Endothelial cell of umbilical vein (primary cell): ENCODE measurements around the gene SMURF1. TPM values are rescaled to one million over a fixed set of nuclear protein-coding genes. Genes with fewer than 3 reads are reported as not detected.

ENCODE experiments used
- BruUV-seq: library from RNA; stranded (reverse); fragments of 400-500 nt; replicated peaks from 2 replicates; lab custom pipeline; 2021; lab: Mats Ljungman, UMichigan
- CTCF ChIA-PET: fragments of 300-600, 350-600 bp; sonication (Branson Sonifier 250); formaldehyde crosslinking; loops from one replicate; lab custom pipeline; 2021; ENCODE audit warnings: antibody characterized with exemption, inconsistent platforms; lab: Charles Lee
- POLR2A ChIA-PET: fragments of 300-600, 350-600 bp; sonication (Branson Sonifier 250); formaldehyde crosslinking; loops from one replicate; lab custom pipeline; 2021; ENCODE audit warnings: antibody characterized with exemption, inconsistent platforms; lab: Charles Lee
- DNase-seq: peaks from one replicate; pipeline ENCODE4 v3.0.0-alpha.2; 2011; ENCODE audit warnings: low read depth, low spot score
- FAIRE-seq: peaks from 2 replicates; lab custom pipeline; 2011; peaks lifted over from hg19 to GRCh38; lab: Jason Lieb, UNC
- H2AFZ ChIP-seq: 2 replicates; pipeline ENCODE4 v1.6.0; 2012; ENCODE audit warnings: low read depth, low read length, control low read depth, inconsistent platforms
- H3K27ac ChIP-seq: 2 replicates; pipeline ENCODE4 v1.5.1; 2011; ENCODE audit warnings: low read depth, mild to moderate bottlenecking, control low read depth, low read length, moderate library complexity; ENCODE audit not compliant: insufficient read depth
- H3K27me3 ChIP-seq, 2 experiments: 2 replicates each; pipeline versions ENCODE4 v1.6.0 to v1.6.1; 2011; ENCODE audit warnings: low read length in 2 of 2, mixed read lengths in 1 of 2; ENCODE audit not compliant: control insufficient read depth in 2 of 2, insufficient read depth in 2 of 2
- H3K36me3 ChIP-seq, 2 experiments: 2 replicates in 1 of 2; 3 replicates in 1 of 2; pipeline ENCODE4 v1.5.1; 2011; ENCODE audit warnings: low read length in 2 of 2, mild to moderate bottlenecking in 1 of 2, moderate library complexity in 1 of 2; ENCODE audit not compliant: control insufficient read depth in 2 of 2, insufficient read depth in 2 of 2; ENCODE audit errors: extremely low read depth in 1 of 2
- H3K4me1 ChIP-seq: 3 replicates; pipeline ENCODE4 v1.5.1; 2011; ENCODE audit warnings: mild to moderate bottlenecking, low read length; ENCODE audit not compliant: control insufficient read depth, insufficient read depth; ENCODE audit errors: extremely low read depth
- H3K4me2 ChIP-seq: 2 replicates; pipeline ENCODE4 v1.6.1; 2011; ENCODE audit warnings: low read length, control low read depth, mixed read lengths; ENCODE audit not compliant: insufficient read depth
- H3K4me3 ChIP-seq, 3 experiments: fragments of 200-600 bp in 1 of 3; sonication (generic), shearing (Covaris generic) in 1 of 3; replicated peaks in 1 of 3; 2 replicates each; pipeline ENCODE4 v1.5.1; 2011 to 2016; ENCODE audit warnings: control low read depth in 3 of 3, low read length in 3 of 3, mild to moderate bottlenecking in 2 of 3, inconsistent platforms in 1 of 3, low read depth in 1 of 3, moderate library complexity in 1 of 3; ENCODE audit not compliant: insufficient read depth in 1 of 3
- H3K79me2 ChIP-seq: 2 replicates; pipeline ENCODE4 v1.6.0; 2012; ENCODE audit warnings: low read length, inconsistent platforms; ENCODE audit not compliant: control insufficient read depth, insufficient read depth
- H3K9ac ChIP-seq: replicated peaks from 2 replicates; pipeline ENCODE3; 2011; ENCODE audit warnings: low read length, control low read depth; ENCODE audit not compliant: insufficient read depth; ENCODE audit errors: extremely low read depth
- H3K9me1 ChIP-seq: replicated peaks from 3 replicates; pipeline ENCODE4 v1.6.0; 2011; ENCODE audit warnings: mild to moderate bottlenecking, low read length; ENCODE audit not compliant: control insufficient read depth, insufficient read depth; ENCODE audit errors: extremely low read depth
- H3K9me3 ChIP-seq: replicated peaks from 2 replicates; pipeline ENCODE4 v1.5.1; 2012; ENCODE audit warnings: low read length, inconsistent platforms; ENCODE audit not compliant: control insufficient read depth, insufficient read depth
- H4K20me1 ChIP-seq: replicated peaks from 2 replicates; pipeline ENCODE3; 2011; ENCODE audit warnings: mild to moderate bottlenecking, low read length; ENCODE audit not compliant: control insufficient read depth, insufficient read depth; ENCODE audit errors: extremely low read depth
- CTCF ChIP-seq, 2 donors: IDR thresholded peaks; 1 replicate in 1 of 2; 2 replicates in 1 of 2; pipeline ENCODE4 v1.5.1; 2011; ENCODE audit warnings: low read length in 2 of 2, mild to moderate bottlenecking in 2 of 2, moderate library complexity in 2 of 2, control low read depth in 1 of 2, inconsistent platforms in 1 of 2, low read depth in 1 of 2; ENCODE audit not compliant: insufficient read depth in 1 of 2; ENCODE audit errors: extremely low read depth in 1 of 2
- MYC ChIP-seq: IDR thresholded peaks from one replicate; pipeline ENCODE4 v1.6.1; 2011; ENCODE audit warnings: mild to moderate bottlenecking, low read depth, low read length
- dilution Hi-C: fragments of 300-500 bp; cut with MboI; formaldehyde crosslinking; loops from one replicate; pipeline ENCODE4 v1.15.0; 2019; ENCODE audit warnings: low sequenced_read_pairs; ENCODE audit not compliant: extremely low pct_ligation_motif_present
- intact Hi-C: fragments of 100-400 bp; cut with micrococcal nuclease; formaldehyde crosslinking; loops from one replicate; pipeline ENCODE4 v1.10.0; 2022
- polyA plus RNA-seq, 4 experiments: library from polyadenylated mRNA; depleted of rRNA in 3 of 4; stranded (reverse) in 3 of 4; unstranded in 1 of 4; fragments of >200 nt; gene quantifications; 2 replicates each; pipeline versions ENCODE4 v1.2.1 to v1.2.3, GENCODE V29; 2011 to 2012; ENCODE audit warnings: missing spikeins in 1 of 4
- total RNA-seq: library from RNA; stranded (reverse); gene quantifications from 2 replicates; pipeline ENCODE4 v1.2.3, GENCODE V29; 2021
- TF ChIP-seq, protein P1 (sequence below): IDR thresholded peaks from 2 replicates; pipeline ENCODE4 v1.6.1; 2011; ENCODE audit not compliant: insufficient read depth, insufficient read length

The SMURF1 gene
- total and polyA plus RNA-seq, 2 donors (not counting 3 experiments of a cell fraction or from before 2014, with no cell fraction given), result 11.5 to 22.8 TPM

DNA sequence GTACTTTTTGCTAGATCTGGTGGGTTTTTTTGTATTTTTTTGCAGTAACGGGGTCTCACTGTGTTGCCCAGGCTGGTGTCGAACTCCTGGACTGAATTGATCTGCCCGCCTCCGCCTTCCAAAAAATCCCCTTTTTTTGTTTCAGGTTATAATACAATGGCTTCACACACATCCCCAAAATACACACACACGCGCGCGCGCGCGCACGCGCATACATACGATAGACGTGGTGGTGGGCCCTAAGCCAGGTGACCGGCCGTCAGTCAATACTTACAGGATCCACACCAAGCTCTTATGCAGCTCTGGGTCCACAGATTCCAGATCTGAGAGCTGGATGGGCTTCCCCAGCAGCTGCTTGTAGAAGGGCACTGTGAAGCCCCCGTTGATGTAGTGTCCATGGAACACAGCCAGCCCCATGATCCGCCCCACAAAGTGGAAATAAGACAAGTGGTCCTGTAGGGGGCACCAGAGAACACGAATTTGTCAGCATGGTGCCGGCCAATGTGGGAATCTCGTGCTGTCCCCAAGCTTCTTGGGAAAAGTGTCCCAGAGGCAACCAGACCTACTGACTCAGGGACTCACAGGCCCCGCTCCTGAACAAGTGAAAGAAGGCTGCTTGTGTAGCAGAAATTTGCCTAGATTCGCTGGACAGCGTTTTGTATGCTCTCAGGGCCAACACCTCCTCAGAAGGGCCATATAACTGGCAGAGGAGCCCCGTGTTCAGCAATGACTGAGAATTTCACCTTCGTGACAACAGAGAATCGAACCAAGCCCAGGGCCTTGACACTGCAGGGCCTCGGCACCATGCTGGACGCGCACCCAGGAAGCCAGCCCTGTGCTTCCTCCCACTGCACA, 103.6 kb downstream of the SMURF1 start:
- FAIRE-seq, result peak; percentile 95
- ChIA-PET CTCF (interaction anchor here (0.6 to 3.5 kb wide), 16 partner anchors 10 to 302 kb away, joined by 3 to 44 read pairs (median 4); partner anchors contain the start of genes ARPC1A and SMURF1), POLR2A (interaction anchor here (1.0 kb wide), 1 partner anchor 10 kb away, joined by 5 read pairs; no protein-coding TSS in a partner anchor)
- no peaks in the 10 kb centered on the region for H3K79me2 ChIP-seq
- H3K4me2 ChIP-seq, result peak overlapping the region; percentile 3
- no peaks in the 10 kb centered on the region for H4K20me1 ChIP-seq
- intact Hi-C loops (loop anchor here (1.0 kb wide), 3 partner anchors 103 to 290 kb away; no protein-coding TSS in a partner anchor), dilution Hi-C loops (no loop called here)
- no peak overlapping the region for H3K4me3 ChIP-seq
- H3K9ac ChIP-seq, result peak overlapping the region; percentile 5
- BruUV-seq, result no TSS peak
- TF ChIP-seq CTCF (IDR thresholded peaks at IDR 0.05; ENCODE audit: extremely low read depth in 1 of 2, insufficient read depth in 1 of 2, low read depth in 1 of 2, low read length in 2 of 2), result peak; percentile 74
- TF ChIP-seq, protein P1, sequence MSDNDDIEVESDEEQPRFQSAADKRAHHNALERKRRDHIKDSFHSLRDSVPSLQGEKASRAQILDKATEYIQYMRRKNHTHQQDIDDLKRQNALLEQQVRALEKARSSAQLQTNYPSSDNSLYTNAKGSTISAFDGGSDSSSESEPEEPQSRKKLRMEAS, result peak; percentile 39
- no peak for TF ChIP-seq MYC
- H3K9me1 ChIP-seq, result no peaks in the 10 kb centered on the region
- peaks cover 37% of the 10 kb centered on the region for H3K4me1 ChIP-seq
- no peak overlapping the region for H2AFZ ChIP-seq
- H3K36me3 ChIP-seq, result peaks cover 20 to 43% of the 10 kb centered on the region in 2 experiments
- no peaks in the 10 kb centered on the region for H3K27me3 ChIP-seq
- no peaks in the 10 kb centered on the region for H3K9me3 ChIP-seq
- peak overlapping the region; percentile 61 for H3K27ac ChIP-seq
- DNase-seq, result peak; percentile 89
